NCI-H187 treated with DMSO at 0.1 percent for 48 hours (cell line): ENCODE measurements around the gene SGSH.
"Not testable (repeated sequence)": the region's sequence is repeated elsewhere in the genome, so short reads cannot be mapped to it uniquely, and the experiment has no call there.

ENCODE experiments used
- DNase-seq: peaks from one replicate; lab custom pipeline; 2025; lab: John Stamatoyannopoulos, UW

Gene SGSH

GRCh38 chr17:80220054-80220735 is at the start of gene SGSH, which contains the start of gene SLC26A11:
Gene SGSH (minus strand): TSS chr17:80220333. CDS start chr17:80220313, 20 bp downstream.
Gene SLC26A11 (plus strand): TSS chr17:80220427. CDS start chr17:80221561, 1,134 bp downstream.
- no peak for DNase-seq

GRCh38 chr17:80269405-80269807 is 49.3 kb upstream of the SGSH start:
- no peak for DNase-seq

GRCh38 chr17:80268427-80268826 is 48.3 kb upstream of the SGSH start:
- no peak for DNase-seq

GRCh38 chr17:80267391-80267790 is 47.3 kb upstream of the SGSH start:
- no peak for DNase-seq

GRCh38 chr17:80265205-80266068 is 45.3 kb upstream of the SGSH start:
- no peak for DNase-seq

GRCh38 chr17:80264205-80265075 is 44.3 kb upstream of the SGSH start:
- DNase-seq: no peak

- peak; percentile 43 for DNase-seq
Measured at GRCh38 chr17:80263253-80264204, 43.4 kb upstream of the SGSH start.

- DNase-seq: no peak
Measured at GRCh38 chr17:80262775-80263244, 42.7 kb upstream of the SGSH start.

- no peak for DNase-seq
Measured at GRCh38 chr17:80262291-80262690, 42.2 kb upstream of the SGSH start.

- DNase-seq: no peak
Measured at GRCh38 chr17:80261895-80262279, 41.8 kb upstream of the SGSH start.

GRCh38 chr17:80261159-80261894 is 41.2 kb upstream of the SGSH start:
- no peak for DNase-seq

GRCh38 chr17:80260791-80261158 is 40.6 kb upstream of the SGSH start, which contains the start of gene RNF213:
Gene RNF213 (plus strand): TSS chr17:80260852. CDS start chr17:80263682, 2,830 bp downstream.
- no peak for DNase-seq

- no peak for DNase-seq
Measured at GRCh38 chr17:80260069-80260535, 40.0 kb upstream of the SGSH start.

GRCh38 chr17:80259457-80260068 is 39.4 kb upstream of the SGSH start:
- DNase-seq: no peak

GRCh38 chr17:80258296-80258695 is 38.2 kb upstream of the SGSH start:
- DNase-seq: not testable (repeated sequence)

- no peak for DNase-seq
Measured at GRCh38 chr17:80257716-80258213, 37.6 kb upstream of the SGSH start.

- no peak for DNase-seq
Measured at GRCh38 chr17:80256034-80256350, 35.9 kb upstream of the SGSH start.

GRCh38 chr17:80254396-80255251 is 34.5 kb upstream of the SGSH start:
- DNase-seq: no peak
